HG03378 (cell line): ENCODE data around the gene BRDT.

Source experiments
- ATAC-seq: cut with Tn5 transposase; IDR thresholded peaks from one replicate; pipeline ENCODE4 v1.9.1; 2021; ENCODE audit warnings: mild to moderate bottlenecking, moderate library complexity; ENCODE audit not compliant: unreplicated experiment

Gene BRDT

GRCh38 chr1:91949356-91949699, at the start of gene BRDT:
Gene BRDT, plus strand, starts transcription at chr1:91949401. Its CDS starts 13,354 bp downstream, at chr1:91962755.
- no peak for ATAC-seq

GRCh38 chr1:91900562-91900961, 48.6 kb upstream of the BRDT start:
- no peak for ATAC-seq

GRCh38 chr1:91901231-91901630, 48.0 kb upstream of the BRDT start:
- ATAC-seq, result no peak

- ATAC-seq, result no peak
Measured at GRCh38 chr1:91912266-91912665, 36.9 kb upstream of the BRDT start.

GRCh38 chr1:91913018-91913417, 36.2 kb upstream of the BRDT start:
- no peak for ATAC-seq

GRCh38 chr1:91916046-91916445, 33.2 kb upstream of the BRDT start:
- ATAC-seq, result no peak

- no peak for ATAC-seq
Measured at GRCh38 chr1:91916811-91917460, 32.3 kb upstream of the BRDT start.

GRCh38 chr1:91919962-91920361, 29.2 kb upstream of the BRDT start:
- ATAC-seq, result no peak

GRCh38 chr1:91924146-91924545, 25.1 kb upstream of the BRDT start:
- ATAC-seq, result no peak

- ATAC-seq, result no peak
Measured at GRCh38 chr1:91925644-91926435, 23.4 kb upstream of the BRDT start.

GRCh38 chr1:91928026-91928425, 21.2 kb upstream of the BRDT start:
- ATAC-seq, result no peak

- ATAC-seq, result no peak
Measured at GRCh38 chr1:91929250-91929649, 20.0 kb upstream of the BRDT start.

- ATAC-seq, result no peak
Measured at GRCh38 chr1:91937613-91938012, 11.6 kb upstream of the BRDT start.

- no peak for ATAC-seq
Measured at GRCh38 chr1:91940496-91940895, 8.7 kb upstream of the BRDT start.

GRCh38 chr1:91944087-91944486, 5.1 kb upstream of the BRDT start:
- no peak for ATAC-seq

- ATAC-seq, result peak; percentile 60
Measured at GRCh38 chr1:91948097-91948496, 1.1 kb upstream of the BRDT start.

GRCh38 chr1:91948501-91949355, 473 bp upstream of the BRDT start:
- no peak for ATAC-seq

GRCh38 chr1:91952187-91952586, 3.0 kb downstream of the BRDT start:
- no peak for ATAC-seq

GRCh38 chr1:91958926-91959325, 9.7 kb downstream of the BRDT start:
- ATAC-seq, result no peak

- ATAC-seq, result no peak
Measured at GRCh38 chr1:91968334-91968733, 19.1 kb downstream of the BRDT start.

- ATAC-seq, result no peak
Measured at GRCh38 chr1:91979383-91979782, 30.2 kb downstream of the BRDT start.

GRCh38 chr1:91980663-91981062, 31.5 kb downstream of the BRDT start:
- no peak for ATAC-seq
